Suppressor macrophage treated with lipopolysaccharide for 4 hours (primary cell): ENCODE data around the gene TOX2.

Source experiments
- DNase-seq: peaks from one replicate; pipeline ENCODE4 v3.0.0-alpha.2; 2020

The TOX2 gene

GRCh38 chr20:43941476-43942200, 27.0 kb downstream of the TOX2 start:
- peak; percentile 81 for DNase-seq

DNA sequence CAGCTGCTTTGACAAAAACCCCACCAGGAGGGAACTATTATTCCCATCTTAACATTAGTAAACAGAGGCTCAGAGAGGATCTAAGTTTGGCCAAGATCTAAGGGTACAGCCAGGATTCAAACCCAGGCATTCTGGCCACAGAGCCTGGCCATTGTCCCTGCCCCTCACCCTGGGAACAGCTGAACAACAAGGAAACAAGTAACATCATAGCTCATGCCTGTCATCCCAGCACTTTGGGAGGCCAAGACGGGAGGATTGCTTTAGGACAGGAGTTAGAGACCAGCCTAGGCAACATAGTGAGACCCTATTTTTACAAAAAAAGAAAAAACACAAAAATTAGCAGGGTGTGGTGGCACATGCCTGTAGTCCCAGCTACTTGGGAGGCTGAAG, 27.5 kb downstream of the TOX2 start:
- DNase-seq = no peak

- peak; percentile 76 for DNase-seq
These were observed 28.1 kb downstream of the TOX2 start for GRCh38 chr20:43942667-43943285.

DNA sequence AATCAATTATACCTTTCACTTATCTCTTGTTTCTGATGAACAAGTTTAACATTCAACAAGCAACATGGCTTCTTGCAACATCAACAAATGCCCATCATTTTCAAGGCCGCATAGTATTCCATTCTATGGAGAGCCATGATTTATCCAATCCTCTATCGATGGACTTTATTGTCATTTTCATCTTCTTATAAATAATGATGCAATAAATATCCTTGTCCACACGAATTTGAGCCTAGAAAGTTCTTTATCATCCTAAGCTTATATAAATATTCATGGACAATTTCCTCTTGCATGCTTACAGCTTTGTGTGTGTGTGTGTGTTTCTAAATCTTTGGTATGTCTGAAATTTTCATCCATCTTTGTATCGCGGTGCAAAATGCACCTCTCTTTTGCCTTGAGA, 29.1 kb downstream of the TOX2 start:
- DNase-seq = no peak

DNA sequence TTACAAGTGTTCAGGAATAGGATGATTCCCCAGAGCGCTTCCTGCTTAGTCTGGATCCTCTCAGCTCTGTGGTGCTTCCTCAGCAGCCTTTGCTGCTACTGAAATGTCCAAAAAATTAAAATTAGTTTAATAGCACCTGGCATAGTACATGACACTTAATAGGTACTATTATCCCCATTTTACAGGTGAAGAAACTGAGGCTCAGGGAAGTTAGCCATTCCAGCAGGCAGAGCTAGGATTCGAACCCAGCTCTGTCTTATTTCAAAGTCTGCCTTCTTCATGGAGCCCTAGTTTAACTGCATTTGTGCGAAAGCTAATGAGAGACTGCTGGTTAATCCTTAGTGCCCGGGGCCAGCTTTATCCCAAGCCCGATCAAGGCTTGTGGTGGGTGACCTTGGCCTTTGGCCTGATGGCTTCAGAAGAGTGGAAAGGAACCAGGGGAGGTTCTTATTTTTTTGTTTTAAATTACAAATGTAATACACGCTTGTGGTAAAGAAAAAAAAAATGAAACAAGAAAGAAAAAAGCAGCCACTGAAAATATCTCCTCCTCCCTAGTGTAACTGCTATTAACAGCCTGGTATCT, 30.1 kb downstream of the TOX2 start:
- DNase-seq = no peak

GRCh38 chr20:43945391-43946205, 30.9 kb downstream of the TOX2 start:
- DNase-seq = no peak

DNA sequence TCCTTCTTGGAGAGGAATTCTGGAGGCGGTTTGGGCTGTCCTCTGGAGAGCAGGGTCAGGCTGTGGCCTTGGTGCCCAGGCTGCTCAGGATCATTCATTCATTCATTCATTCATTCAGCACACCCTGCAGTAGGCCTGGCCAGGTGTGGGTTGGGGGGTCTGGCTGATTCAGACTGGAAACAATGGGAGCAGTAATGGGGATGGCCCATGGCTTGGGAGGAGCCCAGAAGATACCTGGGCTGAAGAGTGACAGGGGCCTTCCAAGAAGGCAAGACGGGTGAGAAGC, 31.5 kb downstream of the TOX2 start:
- no peak for DNase-seq

DNA sequence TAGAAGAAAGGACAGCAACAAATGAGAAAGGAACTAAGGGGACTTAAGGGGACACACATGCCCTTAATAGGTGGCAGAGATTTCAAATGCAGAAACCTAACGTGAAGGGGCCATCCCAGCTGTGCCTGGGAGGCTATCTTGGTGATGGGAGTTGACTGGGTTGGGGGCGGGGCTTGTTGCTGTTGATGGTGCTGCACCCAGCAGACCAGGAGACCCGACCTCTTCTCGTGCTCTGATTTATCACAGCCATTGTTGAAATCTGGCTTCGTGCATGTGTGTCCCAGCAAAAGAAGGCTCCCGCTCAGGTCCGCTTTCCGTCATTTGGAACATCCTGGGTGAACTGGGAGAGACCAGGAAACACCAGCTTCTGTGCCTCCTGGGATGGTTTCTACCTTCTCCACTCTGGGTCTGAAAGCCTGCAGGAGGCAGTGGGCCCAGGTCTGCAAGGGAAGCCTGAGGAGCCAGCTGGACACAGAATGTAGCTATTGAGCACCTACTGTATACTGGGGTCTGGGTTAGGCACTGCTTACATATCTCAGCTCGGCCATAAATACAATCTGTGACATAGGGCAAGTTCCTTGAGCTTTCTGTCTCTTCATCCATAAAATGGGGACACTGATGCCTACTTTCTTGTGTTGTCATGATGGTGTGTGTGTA, 32.1 kb downstream of the TOX2 start:
- no peak for DNase-seq

- DNase-seq = no peak
These were observed 32.7 kb downstream of the TOX2 start for GRCh38 chr20:43947316-43947710.

GRCh38 chr20:43948455-43948854, 33.8 kb downstream of the TOX2 start:
- no peak for DNase-seq

- DNase-seq = no peak
These were observed 34.6 kb downstream of the TOX2 start for GRCh38 chr20:43949248-43949647.

- peak; percentile 13 for DNase-seq
These were observed 35.3 kb downstream of the TOX2 start for GRCh38 chr20:43949741-43950618.

GRCh38 chr20:43953919-43954592, 39.4 kb downstream of the TOX2 start:
- no peak for DNase-seq

DNA sequence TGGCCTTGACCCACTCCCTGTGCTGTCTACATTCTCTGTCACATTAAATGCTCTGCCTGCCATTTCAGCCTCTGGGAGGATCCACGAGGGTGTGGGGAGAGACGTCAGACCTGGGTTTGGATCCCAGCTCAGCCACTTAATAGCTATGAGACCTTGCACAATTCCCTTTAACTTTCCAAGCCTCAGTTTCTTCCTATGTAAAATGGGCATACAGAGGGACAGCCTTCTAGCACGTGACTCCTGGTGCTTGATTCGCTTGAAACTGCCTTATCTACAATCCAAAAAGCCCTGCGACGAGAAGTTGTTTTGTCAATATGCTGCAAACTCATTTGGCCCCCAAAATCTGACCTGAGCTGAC, 40.0 kb downstream of the TOX2 start:
- DNase-seq = no peak

DNA sequence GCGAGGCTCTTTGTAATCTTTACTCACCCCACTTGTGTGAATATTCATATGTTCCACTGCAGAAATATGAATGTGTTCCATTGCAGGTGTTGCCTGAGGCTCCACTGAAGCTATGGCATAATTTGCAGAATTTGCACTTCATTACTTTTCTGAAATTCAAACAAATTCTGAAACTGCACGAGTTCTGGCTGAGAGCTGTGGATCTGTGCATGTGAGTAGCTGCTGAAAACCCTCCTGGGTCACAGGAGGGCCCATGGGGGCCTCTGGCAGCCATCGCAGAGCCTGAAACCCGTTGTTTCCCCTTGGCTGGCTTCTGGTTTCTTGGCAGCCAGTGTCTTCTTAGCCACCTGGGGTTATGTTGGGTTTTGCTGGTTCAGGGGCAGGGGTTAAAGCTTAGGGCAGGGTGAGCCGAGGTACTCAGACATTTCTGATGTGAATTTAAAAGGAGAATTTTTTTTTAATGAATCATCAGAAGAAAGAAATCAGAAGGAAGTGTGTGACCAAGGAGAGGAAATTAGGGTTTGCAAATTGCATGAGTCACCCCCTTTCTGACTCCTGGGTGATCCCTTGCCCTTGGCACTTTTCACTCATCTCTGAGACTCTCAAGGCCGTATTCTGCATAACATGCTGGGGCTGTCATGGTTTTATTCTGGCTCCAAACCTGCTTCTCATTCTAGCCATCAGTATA, 40.6 kb downstream of the TOX2 start:
- DNase-seq = peak; percentile 75

DNA sequence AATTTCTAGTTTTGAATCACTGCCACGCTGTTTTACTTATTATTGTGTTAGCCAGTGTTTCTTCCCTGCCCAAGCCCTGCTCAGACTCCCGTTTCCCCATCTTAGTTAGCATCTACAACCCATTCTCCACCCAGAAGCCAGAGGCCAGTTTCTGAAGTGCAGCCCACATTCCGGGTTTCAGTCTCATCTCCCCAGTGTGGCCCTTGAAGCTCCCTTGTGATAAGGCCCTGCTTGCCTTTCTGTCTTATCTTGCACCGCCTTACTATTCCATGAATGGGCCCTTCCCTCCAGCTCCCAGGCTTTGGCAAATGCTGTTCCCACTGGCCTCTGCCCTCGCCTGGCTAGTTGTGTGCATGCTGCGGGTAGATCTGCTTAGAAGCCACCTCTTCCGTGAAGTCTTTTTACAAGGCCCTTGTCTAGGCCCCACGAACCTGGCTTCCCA, 41.1 kb downstream of the TOX2 start:
- no peak for DNase-seq

GRCh38 chr20:43957392-43957791, 42.7 kb downstream of the TOX2 start:
- no peak for DNase-seq

- no peak for DNase-seq
These were observed 44.0 kb downstream of the TOX2 start for GRCh38 chr20:43958626-43959025.

DNA sequence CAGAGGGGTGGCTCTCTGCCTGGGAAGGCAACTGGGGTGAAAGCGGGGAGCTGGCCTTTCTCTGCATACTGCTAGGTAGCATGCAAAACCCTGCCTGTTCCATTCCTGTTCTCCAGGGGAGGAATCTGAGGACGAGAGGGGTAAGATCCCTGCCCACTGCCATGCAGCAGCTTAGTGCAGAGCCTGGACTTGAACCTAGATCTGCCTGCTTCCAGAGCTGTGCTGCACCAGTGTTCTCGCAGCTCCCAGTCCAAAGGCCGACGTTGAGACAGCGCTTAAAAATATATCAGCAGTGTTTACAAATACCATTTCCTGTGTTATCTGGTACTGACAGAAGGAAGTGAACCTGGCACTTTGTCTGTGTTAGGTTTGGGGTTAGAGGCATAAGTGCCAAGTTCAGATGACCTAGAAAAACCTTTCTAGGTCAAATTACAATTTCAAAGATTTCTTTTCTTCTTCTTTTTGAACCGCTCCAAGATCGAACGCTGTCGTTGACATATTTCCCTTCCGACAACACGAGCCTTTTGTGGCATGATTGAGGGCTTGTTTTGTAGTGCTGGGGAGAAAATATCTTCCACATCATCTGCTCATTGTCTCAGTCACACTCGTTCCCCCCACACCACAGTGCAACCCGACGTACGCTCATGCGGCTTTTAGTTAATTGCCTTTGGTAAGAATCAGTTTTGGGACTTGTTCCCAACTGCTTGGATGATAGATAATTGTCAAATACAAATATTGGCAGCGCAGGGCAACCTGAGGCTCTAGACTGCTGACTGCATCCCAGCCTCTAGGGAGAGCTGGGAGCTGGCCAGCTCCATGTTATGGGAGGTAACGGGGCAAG, 44.6 kb downstream of the TOX2 start:
- no peak for DNase-seq

DNA sequence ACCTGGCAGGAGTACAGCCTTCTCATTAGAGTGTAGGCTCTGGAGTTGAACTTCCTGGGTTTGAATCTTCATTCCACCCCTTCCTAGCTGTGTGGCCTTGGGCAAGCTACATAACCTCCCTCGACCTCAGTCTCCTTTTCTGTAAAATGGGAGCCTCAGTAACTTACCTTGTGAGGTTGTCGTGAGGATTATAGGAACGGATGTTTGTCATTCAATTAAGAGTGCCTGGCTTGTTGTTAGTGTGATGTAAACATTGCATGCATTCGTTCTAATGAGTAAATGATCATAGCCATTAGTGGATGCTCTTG, 45.2 kb downstream of the TOX2 start:
- DNase-seq = no peak
